ENCODE results near the gene PCDHGA10. TPM values are rescaled to one million over a fixed set of nuclear protein-coding genes. Genes with fewer than 3 reads are reported as not detected.
"Not testable (repeated sequence)": the region's sequence is repeated elsewhere in the genome, so short reads cannot be mapped to it uniquely, and the experiment has no call there.

PCDHGA10 gene
- 4.7 and 6.0 TPM in 2 replicates for total RNA-seq

DNA sequence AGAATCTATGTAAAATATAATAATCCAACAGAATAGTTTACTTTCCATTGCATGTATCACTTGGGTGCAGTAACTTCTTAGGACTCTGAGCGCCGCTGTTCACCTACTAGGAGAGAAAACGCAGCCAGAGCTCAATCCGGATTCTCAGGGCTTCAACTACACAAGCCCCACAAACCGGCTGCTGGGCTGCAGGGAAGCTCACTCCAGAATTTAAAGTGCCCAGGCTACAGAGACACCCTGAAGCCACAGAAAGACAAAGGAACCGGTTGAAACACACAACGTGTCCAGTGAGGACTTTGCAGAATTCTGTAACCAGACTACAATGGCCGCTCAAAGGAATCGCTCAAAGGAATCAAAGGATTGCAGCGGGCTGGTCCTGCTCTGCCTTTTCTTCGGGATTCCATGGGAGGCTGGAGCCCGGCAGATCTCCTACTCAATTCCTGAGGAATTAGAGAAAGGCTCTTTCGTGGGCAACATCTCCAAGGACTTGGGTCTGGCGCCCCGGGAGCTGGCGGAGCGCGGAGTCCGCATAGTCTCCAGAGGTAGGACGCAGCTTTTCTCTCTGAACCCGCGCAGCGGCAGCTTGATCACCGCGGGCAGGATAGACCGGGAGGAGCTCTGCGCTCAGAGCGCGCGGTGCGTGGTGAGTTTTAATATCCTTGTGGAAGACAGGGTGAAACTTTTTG is at the start of gene PCDHGA10:
Gene PCDHGA10 (plus strand): TSS at position 134 of the 686 bp plus-strand sequence. CDS start 189 bp downstream, at position 323.
- peak; percentile 83 for DNase-seq

- peak; percentile 32 for DNase-seq
Measured at GRCh38 chr5:141363952-141364660, 48.7 kb upstream of the PCDHGA10 start, which contains the start of gene PCDHGA5. Gene PCDHGA5 (plus strand): TSS chr5:141364162. CDS start chr5:141364331, 169 bp downstream.

- no peak for DNase-seq
Measured at GRCh38 chr5:141366016-141366896, 46.5 kb upstream of the PCDHGA10 start.

- DNase-seq = peak; percentile 72
Measured at GRCh38 chr5:141369994-141370848, 42.6 kb upstream of the PCDHGA10 start, which contains the start of gene PCDHGB3. Gene PCDHGB3 (plus strand): TSS chr5:141370242. CDS start chr5:141370395, 153 bp downstream.

- DNase-seq = no peak
Measured at GRCh38 chr5:141371572-141372475, 41.0 kb upstream of the PCDHGA10 start.

DNA sequence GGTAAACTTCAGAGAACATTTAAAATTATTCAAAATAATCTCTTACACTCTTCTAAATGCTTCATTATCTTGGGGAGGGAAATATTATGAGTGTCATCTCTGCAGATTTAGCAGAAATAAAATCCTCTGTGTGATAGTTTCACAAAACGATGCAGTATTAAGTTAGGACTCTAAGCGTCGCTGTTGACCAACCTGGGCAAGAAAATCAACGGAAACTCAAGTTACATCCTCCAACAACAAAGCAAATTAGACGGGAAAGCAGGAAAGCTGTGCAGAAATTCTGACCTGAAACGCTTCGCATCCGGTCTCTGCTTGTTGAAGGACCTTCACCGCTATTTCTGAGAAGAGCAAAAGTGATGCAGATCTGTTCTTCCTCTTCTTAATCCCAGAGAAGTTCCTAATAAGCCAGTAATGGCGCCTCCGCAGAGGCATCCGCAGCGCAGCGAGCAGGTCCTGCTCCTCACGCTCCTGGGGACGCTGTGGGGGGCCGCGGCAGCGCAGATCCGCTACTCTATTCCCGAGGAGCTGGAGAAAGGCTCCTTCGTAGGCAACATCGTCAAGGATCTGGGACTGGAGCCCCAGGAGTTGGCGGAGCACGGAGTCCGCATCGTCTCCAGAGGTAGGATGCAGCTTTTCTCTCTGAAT is 39.0 kb upstream of the PCDHGA10 start, which contains the start of gene PCDHGA6:
Gene PCDHGA6 (plus strand): TSS at position 219 of the 645 bp plus-strand sequence. CDS start 193 bp downstream, at position 412.
- peak; percentile 56 for DNase-seq

DNA sequence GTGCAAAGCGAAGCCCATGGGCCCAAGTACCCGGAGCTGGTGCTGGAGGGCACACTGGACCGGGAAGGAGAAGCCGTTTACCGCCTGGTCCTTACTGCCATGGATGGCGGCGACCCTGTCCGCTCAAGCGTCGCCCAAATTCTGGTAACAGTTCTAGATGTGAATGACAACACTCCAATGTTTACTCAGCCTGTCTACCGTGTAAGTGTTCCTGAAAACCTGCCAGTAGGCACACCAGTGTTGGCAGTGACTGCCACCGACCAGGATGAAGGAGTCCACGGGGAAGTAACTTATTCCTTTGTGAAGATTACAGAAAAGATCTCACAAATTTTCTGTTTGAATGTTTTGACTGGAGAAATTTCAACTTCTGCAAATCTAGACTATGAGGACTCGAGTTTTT is 38.2 kb upstream of the PCDHGA10 start:
- no peak for DNase-seq

DNA sequence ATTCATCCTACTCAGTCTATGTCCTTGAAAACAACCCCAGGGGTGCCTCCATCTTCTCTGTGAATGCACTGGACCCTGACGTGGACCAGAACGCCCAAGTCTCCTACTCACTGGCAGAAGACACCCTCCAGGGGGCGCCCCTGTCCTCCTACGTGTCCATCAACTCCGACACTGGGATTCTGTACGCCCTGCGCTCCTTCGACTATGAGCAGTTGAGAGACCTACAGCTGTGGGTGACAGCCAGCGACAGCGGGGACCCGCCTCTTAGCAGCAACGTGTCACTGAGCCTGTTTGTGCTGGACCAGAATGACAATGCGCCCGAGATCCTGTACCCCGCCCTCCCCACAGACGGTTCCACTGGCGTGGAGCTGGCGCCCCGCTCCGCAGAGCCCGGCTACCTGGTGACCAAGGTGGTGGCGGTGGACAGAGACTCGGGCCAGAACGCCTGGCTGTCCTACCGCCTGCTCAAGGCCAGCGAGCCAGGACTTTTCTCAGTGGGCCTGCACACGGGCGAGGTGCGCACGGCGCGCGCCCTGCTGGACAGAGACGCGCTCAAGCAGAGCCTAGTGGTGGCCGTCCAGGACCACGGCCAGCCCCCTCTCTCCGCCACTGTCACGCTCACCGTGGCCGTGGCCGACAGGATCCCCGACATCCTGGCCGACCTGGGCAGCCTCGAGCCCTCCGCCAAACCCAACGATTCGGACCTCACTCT is 37.2 kb upstream of the PCDHGA10 start:
- DNase-seq = not testable (repeated sequence)

- DNase-seq = peak; percentile 53
Measured at GRCh38 chr5:141382469-141383294, 30.1 kb upstream of the PCDHGA10 start, which contains the start of gene PCDHGA7. Gene PCDHGA7 (plus strand): TSS chr5:141382742. CDS start chr5:141382900, 158 bp downstream.

- no peak for DNase-seq
Measured at GRCh38 chr5:141383345-141383744, 29.4 kb upstream of the PCDHGA10 start.

- no peak for DNase-seq
Measured at GRCh38 chr5:141384471-141385267, 28.1 kb upstream of the PCDHGA10 start.

- DNase-seq = peak; percentile 67
Measured at GRCh38 chr5:141387557-141388311, 25.1 kb upstream of the PCDHGA10 start, which contains the start of gene PCDHGB4. Gene PCDHGB4 (plus strand): TSS chr5:141387698. CDS start chr5:141387885, 187 bp downstream.

- no peak for DNase-seq
Measured at GRCh38 chr5:141388661-141389060, 24.1 kb upstream of the PCDHGA10 start.

- DNase-seq = no peak
Measured at GRCh38 chr5:141389153-141390042, 23.4 kb upstream of the PCDHGA10 start.
